Duodenal mucosa (tissue), 2 donors: Measurements from ENCODE around the gene FLYWCH1.

Experiments
- H3K27ac ChIP-seq: one replicate; pipeline ENCODE4 v1.7.0; 2013; ENCODE audit warnings: low read depth, low read length
- H3K27me3 ChIP-seq, 2 donors: one replicate each; pipeline ENCODE4 v1.7.0; 2013; ENCODE audit warnings: low read length in 2 of 2, control low read depth in 1 of 2; ENCODE audit not compliant: insufficient read depth in 2 of 2, control insufficient read depth in 1 of 2
- H3K36me3 ChIP-seq, 2 donors: one replicate each; pipeline ENCODE4 v1.7.0; 2013; ENCODE audit warnings: low read length in 2 of 2, control low read depth in 1 of 2; ENCODE audit not compliant: insufficient read depth in 2 of 2, control insufficient read depth in 1 of 2
- H3K4me1 ChIP-seq, 2 donors: one replicate each; pipeline ENCODE4 v1.7.0; 2013; ENCODE audit warnings: low read length in 2 of 2, control low read depth in 1 of 2; ENCODE audit not compliant: insufficient read depth in 2 of 2, control insufficient read depth in 1 of 2
- H3K4me3 ChIP-seq, 2 donors: one replicate each; pipeline ENCODE4 v1.7.0; 2013; ENCODE audit warnings: low read length in 2 of 2, low read depth in 1 of 2
- H3K9ac ChIP-seq, 2 donors: one replicate each; pipeline ENCODE4 v1.7.0; 2013; ENCODE audit warnings: low read length in 2 of 2, low read depth in 1 of 2
- H3K9me3 ChIP-seq, 2 donors: one replicate each; pipeline ENCODE4 v1.7.0; 2013; ENCODE audit warnings: low read length in 2 of 2, control low read depth in 1 of 2; ENCODE audit not compliant: control insufficient read depth in 1 of 2

Gene FLYWCH1

DNA sequence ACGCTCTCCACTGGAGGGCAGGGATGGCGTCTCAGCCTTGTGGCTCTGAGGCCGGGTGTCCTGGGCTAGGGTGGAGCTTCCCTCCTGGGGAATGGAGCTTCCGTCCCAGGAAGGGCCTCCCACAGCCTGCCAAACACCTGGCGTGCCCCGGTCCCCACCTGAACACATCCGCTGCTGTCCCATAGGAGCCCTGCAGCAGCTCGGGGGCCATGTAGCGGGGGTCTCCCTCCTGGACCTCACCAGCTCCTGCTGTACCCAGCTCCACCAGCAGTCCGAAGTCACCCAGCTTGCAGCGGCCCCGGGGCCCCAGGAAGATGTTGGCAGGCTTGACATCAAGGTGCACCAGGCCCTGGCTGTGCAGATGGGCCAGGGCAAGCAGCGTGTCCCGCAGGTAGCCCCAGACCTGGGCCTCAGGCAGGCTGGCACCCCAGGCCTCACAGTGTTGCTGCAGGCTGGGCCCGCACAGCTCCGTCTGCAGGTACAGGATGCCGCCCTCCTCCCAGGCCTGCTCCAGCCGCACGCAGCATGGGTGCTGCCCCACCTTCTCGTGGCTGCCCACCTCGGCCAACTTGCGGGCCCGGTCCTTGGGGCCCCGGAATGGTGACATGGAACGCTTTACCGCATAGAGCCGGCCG lies 63.5 kb downstream of the FLYWCH1 start:
- H3K36me3 ChIP-seq, result peaks cover 2 to 3% of the 10 kb centered on the region in 2 donors
- H3K4me3 ChIP-seq, result no peak overlapping the region
- H3K27ac ChIP-seq, result no peak overlapping the region
- H3K9ac ChIP-seq, result no peak overlapping the region
- no peaks in the 10 kb centered on the region for H3K9me3 ChIP-seq
- H3K4me1 ChIP-seq, result peaks cover 2 to 7% of the 10 kb centered on the region in 2 donors
- H3K27me3 ChIP-seq, result no peaks in the 10 kb centered on the region

DNA sequence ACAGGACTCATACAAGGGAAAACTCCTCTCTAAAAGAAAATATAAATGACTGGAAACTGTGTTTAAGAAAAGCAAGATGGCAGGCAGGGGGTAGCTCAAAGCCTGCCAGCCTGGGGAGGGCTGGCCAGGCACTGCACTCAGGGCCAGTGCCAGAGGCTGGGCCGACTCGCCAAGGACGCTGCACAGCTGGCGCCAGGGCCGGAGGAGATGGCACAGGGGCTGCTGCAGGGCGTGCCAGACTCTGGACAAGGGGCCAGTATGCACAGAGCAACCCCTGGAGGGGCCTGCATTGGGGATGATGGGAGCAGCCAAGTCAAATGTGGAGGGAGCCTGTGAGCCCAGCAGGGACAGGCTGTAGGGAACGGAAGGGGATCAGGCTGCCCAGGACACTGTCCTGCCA lies 64.5 kb downstream of the FLYWCH1 start:
- H3K27me3 ChIP-seq, result no peaks in the 10 kb centered on the region
- no peak overlapping the region for H3K27ac ChIP-seq
- H3K4me1 ChIP-seq, result peaks cover 4 to 6% of the 10 kb centered on the region in 2 donors
- no peak overlapping the region for H3K9ac ChIP-seq
- peaks cover 2 to 3% of the 10 kb centered on the region in 2 donors for H3K36me3 ChIP-seq
- no peaks in the 10 kb centered on the region for H3K9me3 ChIP-seq
- no peak overlapping the region for H3K4me3 ChIP-seq

DNA sequence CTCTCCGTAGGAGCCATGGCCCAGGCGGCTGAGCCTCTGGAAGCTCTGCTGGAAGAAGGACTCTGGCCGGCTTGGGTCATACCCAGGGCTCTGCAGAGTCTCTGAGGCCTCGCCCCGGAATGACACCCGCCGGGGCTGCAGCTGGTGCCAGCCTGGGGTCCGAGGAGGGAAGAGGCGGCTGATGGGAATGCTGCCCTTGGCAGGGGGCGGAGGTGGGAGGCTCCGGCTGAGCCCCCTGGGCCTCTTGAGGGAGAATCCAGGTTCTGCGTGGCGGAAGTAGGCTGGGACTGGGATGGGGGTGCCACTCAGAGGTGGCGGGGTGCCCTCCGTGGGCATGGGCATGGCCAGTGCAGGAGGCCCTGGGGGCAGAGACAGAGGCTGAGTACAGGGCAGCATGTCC lies 64.9 kb downstream of the FLYWCH1 start:
- no peaks in the 10 kb centered on the region for H3K27me3 ChIP-seq
- no peaks in the 10 kb centered on the region for H3K9me3 ChIP-seq
- peaks cover 2 to 3% of the 10 kb centered on the region in 2 donors for H3K36me3 ChIP-seq
- no peak overlapping the region for H3K9ac ChIP-seq
- H3K27ac ChIP-seq, result no peak overlapping the region
- peaks cover 4 to 8% of the 10 kb centered on the region in 2 donors for H3K4me1 ChIP-seq
- H3K4me3 ChIP-seq, result no peak overlapping the region

- no peak overlapping the region for H3K9ac ChIP-seq
- H3K9me3 ChIP-seq, result no peaks in the 10 kb centered on the region
- H3K36me3 ChIP-seq, result peaks cover 0 to 2% of the 10 kb centered on the region in 2 donors
- no peaks in the 10 kb centered on the region for H3K27me3 ChIP-seq
- peaks cover 4 to 8% of the 10 kb centered on the region in 2 donors for H3K4me1 ChIP-seq
- H3K27ac ChIP-seq, result no peak overlapping the region
- H3K4me3 ChIP-seq, result peak overlapping the region in 1 of 2 donors; percentile 10
Observed at GRCh38 chr16:2977440-2977839, 65.7 kb downstream of the FLYWCH1 start.

DNA sequence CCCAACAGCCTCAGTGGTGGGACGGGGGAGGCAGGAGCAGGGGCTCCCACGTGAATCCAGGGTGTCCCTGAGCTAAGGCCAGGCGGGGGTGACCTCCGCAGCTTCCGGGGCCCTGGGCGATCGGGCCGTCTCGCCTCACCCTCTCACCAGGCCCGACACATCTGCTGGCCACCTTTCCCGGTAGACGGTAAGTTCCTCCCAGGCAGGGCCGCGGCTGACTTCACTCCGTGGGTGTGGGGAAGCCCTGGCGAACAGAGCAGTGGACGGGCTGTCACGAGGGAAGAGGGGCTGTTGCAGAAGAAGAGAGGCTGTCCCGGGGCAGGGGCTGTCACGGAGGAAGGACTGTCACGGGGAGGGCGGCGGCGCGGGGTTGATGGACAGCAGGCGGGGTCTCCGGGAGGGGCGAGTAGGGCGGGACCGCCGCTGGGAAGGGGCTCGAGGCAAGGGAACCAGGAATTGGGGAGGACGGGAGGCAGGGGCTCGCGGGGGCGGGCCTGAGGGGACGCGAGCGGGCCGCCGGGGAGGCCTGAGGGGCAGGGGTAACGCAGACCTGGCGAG lies 68.0 kb downstream of the FLYWCH1 start:
- Histone ChIP-seq H3K27ac (no peak overlapping the region), H3K4me3 (peak overlapping the region; percentile 83 to 93), H3K9me3 (no peaks in the 10 kb centered on the region), H3K4me1 (peaks cover 4 to 12% of the 10 kb centered on the region in 2 donors), H3K9ac (peak overlapping the region in 1 of 2 donors; percentile 19), H3K36me3 (peaks cover 0 to 2% of the 10 kb centered on the region in 2 donors), H3K27me3 (no peaks in the 10 kb centered on the region)

GRCh38 chr16:2980227-2981176 lies 68.8 kb downstream of the FLYWCH1 start, which contains the start of gene PKMYT1:
TSS of gene PKMYT1 (minus strand) at chr16:2980446. CDS start at chr16:2979657, 789 bp downstream.
- peak within 1 kb of the TSS; percentile 78 for H3K27ac ChIP-seq
- no peaks in the 10 kb centered on the region for H3K27me3 ChIP-seq
- H3K4me1 ChIP-seq, result peaks cover 4 to 12% of the 10 kb centered on the region in 2 donors

DNA sequence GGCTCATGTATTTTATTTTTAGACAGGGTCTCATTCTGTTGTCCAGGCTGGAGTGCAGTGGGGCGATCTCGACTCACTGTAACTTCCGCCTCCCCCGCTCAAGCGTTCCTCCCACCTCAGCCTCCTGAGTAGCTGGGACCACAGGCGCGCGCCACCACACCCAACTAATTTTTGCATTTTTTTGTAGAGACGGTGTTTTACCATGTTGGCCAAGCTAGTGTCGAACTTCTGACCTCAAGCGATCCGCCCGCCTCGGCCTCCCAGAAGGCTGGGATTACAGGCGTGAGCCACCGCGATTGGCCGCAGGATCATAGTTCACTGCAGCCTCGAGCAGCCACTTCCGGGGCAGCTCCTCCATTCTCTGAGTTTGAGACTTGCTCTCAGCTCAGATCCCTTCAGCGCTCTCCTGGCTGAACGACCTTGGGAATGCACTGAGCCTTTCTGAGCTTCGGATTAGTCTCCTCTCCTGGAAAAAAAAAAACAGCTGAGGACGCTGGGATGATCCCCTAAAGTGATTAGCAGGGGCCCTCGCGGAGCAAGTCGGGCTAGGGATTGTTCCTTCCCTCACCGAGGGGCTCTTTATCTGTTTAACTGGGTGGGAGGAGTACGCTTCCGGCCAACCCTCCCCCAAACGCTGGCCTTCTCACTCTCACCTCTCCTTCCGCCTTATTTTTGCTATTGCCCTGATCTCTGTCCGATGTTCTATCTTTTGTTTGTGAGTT lies 69.6 kb downstream of the FLYWCH1 start:
- Histone ChIP-seq H3K27ac (no peak overlapping the region), H3K4me1 (peaks cover 4 to 12% of the 10 kb centered on the region in 2 donors), H3K4me3 (peak overlapping the region; percentile 83 to 93), H3K27me3 (no peaks in the 10 kb centered on the region), H3K36me3 (no peaks in the 10 kb centered on the region), H3K9me3 (no peaks in the 10 kb centered on the region), H3K9ac (peak overlapping the region; percentile 93 to 97)

More at GRCh38 chr16:2980227-2981176, 68.8 kb downstream of the FLYWCH1 start, which contains the start of gene PKMYT1:
- no peaks in the 10 kb centered on the region for H3K9me3 ChIP-seq
- H3K36me3 ChIP-seq, result peaks cover 0 to 2% of the 10 kb centered on the region in 2 donors
- H3K4me3 ChIP-seq, result peak within 1 kb of the TSS; percentile 83 to 93
- peak within 1 kb of the TSS; percentile 93 to 97 for H3K9ac ChIP-seq

GRCh38 chr16:2981899-2982250 lies 70.1 kb downstream of the FLYWCH1 start:
- Histone ChIP-seq H3K27ac (no peak overlapping the region), H3K4me1 (peaks cover 4 to 12% of the 10 kb centered on the region in 2 donors), H3K9me3 (no peaks in the 10 kb centered on the region), H3K4me3 (no peak overlapping the region), H3K36me3 (no peaks in the 10 kb centered on the region), H3K9ac (no peak overlapping the region), H3K27me3 (no peaks in the 10 kb centered on the region)

DNA sequence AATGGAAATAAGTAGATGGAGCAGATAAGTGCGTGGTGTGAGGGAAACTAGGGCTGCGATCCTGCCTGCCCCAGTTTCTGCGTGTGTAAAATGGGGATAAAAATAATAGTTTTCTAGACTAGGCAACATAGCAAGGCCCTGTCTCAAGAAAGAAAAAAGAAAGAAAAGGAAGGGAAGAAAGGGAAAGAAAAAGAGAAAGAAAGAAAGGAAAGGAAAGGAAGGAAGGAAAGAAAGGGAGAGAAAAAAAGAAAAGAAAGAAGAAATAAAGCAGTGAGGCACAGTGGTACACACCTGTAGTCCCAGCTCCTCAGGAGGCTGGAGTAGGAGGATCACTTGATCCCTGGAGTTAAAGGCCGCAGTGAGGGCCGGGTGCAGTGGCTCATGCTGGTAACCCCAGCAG lies 70.7 kb downstream of the FLYWCH1 start:
- Histone ChIP-seq H3K27ac (no peak overlapping the region), H3K27me3 (no peaks in the 10 kb centered on the region), H3K9ac (no peak overlapping the region), H3K4me1 (peaks cover 4 to 12% of the 10 kb centered on the region in 2 donors), H3K9me3 (no peaks in the 10 kb centered on the region), H3K4me3 (no peak overlapping the region), H3K36me3 (no peaks in the 10 kb centered on the region)
